ENCODE data around the gene SLC2A4.
A peak's percentile ranks its signal among the peaks of the same experiment; 100 is the strongest.

SLC2A4 gene

GRCh38 chr17:7314719-7315569 is 33.4 kb downstream of the SLC2A4 start, which contains the start of gene GPS2:
Gene GPS2, minus strand, starts transcription at chr17:7315360. Its CDS starts 308 bp downstream, at chr17:7315052.
- Mint-ChIP-seq H3K27me3 (no peaks in the 10 kb centered on the region), H3K4me3 (peak within 1 kb of the TSS; percentile 93), H3K9me3 (no peaks in the 10 kb centered on the region), H3K36me3 (ENCODE audit: low read depth) (peaks cover 69% of the 10 kb centered on the region), H3K4me1 (ENCODE audit: low read depth) (peaks cover 51% of the 10 kb centered on the region), H3K27ac (peak within 1 kb of the TSS; percentile 92)

GRCh38 chr17:7315570-7316235 is 34.2 kb downstream of the SLC2A4 start:
- Mint-ChIP-seq H3K4me1 (ENCODE audit: low read depth) (peaks cover 44% of the 10 kb centered on the region), H3K27me3 (no peaks in the 10 kb centered on the region), H3K4me3 (peak overlapping the region; percentile 93), H3K9me3 (no peaks in the 10 kb centered on the region), H3K36me3 (ENCODE audit: low read depth) (peaks cover 68% of the 10 kb centered on the region), H3K27ac (peak overlapping the region; percentile 81)

- no peak overlapping the region for H3K27ac Mint-ChIP-seq
- H3K9me3 Mint-ChIP-seq, result no peaks in the 10 kb centered on the region
- H3K4me1 Mint-ChIP-seq (ENCODE audit: low read depth), result peaks cover 30% of the 10 kb centered on the region
- no peaks in the 10 kb centered on the region for H3K27me3 Mint-ChIP-seq
- H3K4me3 Mint-ChIP-seq, result peak overlapping the region; percentile 15
- H3K36me3 Mint-ChIP-seq (ENCODE audit: low read depth), result peaks cover 66% of the 10 kb centered on the region
Observed at GRCh38 chr17:7317161-7317803, 35.8 kb downstream of the SLC2A4 start.

- Mint-ChIP-seq H3K36me3 (ENCODE audit: low read depth) (peaks cover 63% of the 10 kb centered on the region), H3K27me3 (no peaks in the 10 kb centered on the region), H3K9me3 (no peaks in the 10 kb centered on the region), H3K27ac (no peak overlapping the region), H3K4me1 (ENCODE audit: low read depth) (peaks cover 20% of the 10 kb centered on the region), H3K4me3 (no peak overlapping the region)
Observed at GRCh38 chr17:7318121-7318860, 36.8 kb downstream of the SLC2A4 start.

GRCh38 chr17:7321466-7321865 is 39.9 kb downstream of the SLC2A4 start:
- H3K27ac Mint-ChIP-seq, result no peak overlapping the region
- H3K4me1 Mint-ChIP-seq (ENCODE audit: low read depth), result peaks cover under 1% of the 10 kb centered on the region
- H3K4me3 Mint-ChIP-seq, result no peak overlapping the region
- no peaks in the 10 kb centered on the region for H3K9me3 Mint-ChIP-seq
- H3K27me3 Mint-ChIP-seq, result no peaks in the 10 kb centered on the region
- peaks cover 51% of the 10 kb centered on the region for H3K36me3 Mint-ChIP-seq (ENCODE audit: low read depth)

- Mint-ChIP-seq H3K4me3 (no peak overlapping the region), H3K27ac (no peak overlapping the region), H3K4me1 (ENCODE audit: low read depth) (peaks cover 3% of the 10 kb centered on the region), H3K27me3 (no peaks in the 10 kb centered on the region), H3K36me3 (ENCODE audit: low read depth) (peaks cover 45% of the 10 kb centered on the region), H3K9me3 (no peaks in the 10 kb centered on the region)
Observed at GRCh38 chr17:7322520-7323194, 41.1 kb downstream of the SLC2A4 start.

- Mint-ChIP-seq H3K27ac (no peak overlapping the region), H3K27me3 (no peaks in the 10 kb centered on the region), H3K36me3 (ENCODE audit: low read depth) (peaks cover 35% of the 10 kb centered on the region), H3K4me1 (ENCODE audit: low read depth) (peaks cover 16% of the 10 kb centered on the region), H3K4me3 (no peak overlapping the region), H3K9me3 (no peaks in the 10 kb centered on the region)
Observed at GRCh38 chr17:7323731-7324437, 42.4 kb downstream of the SLC2A4 start.

GRCh38 chr17:7324438-7324779 is 42.9 kb downstream of the SLC2A4 start:
- Mint-ChIP-seq H3K27me3 (no peaks in the 10 kb centered on the region), H3K4me3 (no peak overlapping the region), H3K9me3 (no peaks in the 10 kb centered on the region), H3K36me3 (ENCODE audit: low read depth) (peaks cover 33% of the 10 kb centered on the region), H3K27ac (no peak overlapping the region), H3K4me1 (ENCODE audit: low read depth) (peaks cover 16% of the 10 kb centered on the region)

GRCh38 chr17:7325031-7325528 is 43.6 kb downstream of the SLC2A4 start:
- H3K4me3 Mint-ChIP-seq, result no peak overlapping the region
- H3K36me3 Mint-ChIP-seq (ENCODE audit: low read depth), result peaks cover 33% of the 10 kb centered on the region
- no peaks in the 10 kb centered on the region for H3K9me3 Mint-ChIP-seq
- peaks cover 21% of the 10 kb centered on the region for H3K4me1 Mint-ChIP-seq (ENCODE audit: low read depth)
- no peaks in the 10 kb centered on the region for H3K27me3 Mint-ChIP-seq
- H3K27ac Mint-ChIP-seq, result no peak overlapping the region

- H3K27me3 Mint-ChIP-seq, result no peaks in the 10 kb centered on the region
- H3K4me3 Mint-ChIP-seq, result no peak overlapping the region
- H3K9me3 Mint-ChIP-seq, result no peaks in the 10 kb centered on the region
- peaks cover 23% of the 10 kb centered on the region for H3K36me3 Mint-ChIP-seq (ENCODE audit: low read depth)
- H3K4me1 Mint-ChIP-seq (ENCODE audit: low read depth), result peaks cover 27% of the 10 kb centered on the region
- H3K27ac Mint-ChIP-seq, result no peak overlapping the region
Observed at GRCh38 chr17:7326186-7326585, 44.7 kb downstream of the SLC2A4 start.

- Mint-ChIP-seq H3K4me3 (no peak overlapping the region), H3K27me3 (no peaks in the 10 kb centered on the region), H3K27ac (no peak overlapping the region), H3K36me3 (ENCODE audit: low read depth) (peaks cover 14% of the 10 kb centered on the region), H3K4me1 (ENCODE audit: low read depth) (peaks cover 27% of the 10 kb centered on the region), H3K9me3 (no peaks in the 10 kb centered on the region)
Observed at GRCh38 chr17:7327056-7327455, 45.5 kb downstream of the SLC2A4 start.

- Mint-ChIP-seq H3K27me3 (no peaks in the 10 kb centered on the region), H3K36me3 (ENCODE audit: low read depth) (peaks cover 11% of the 10 kb centered on the region), H3K27ac (peak overlapping the region; percentile 96), H3K4me3 (peak overlapping the region; percentile 92), H3K9me3 (no peaks in the 10 kb centered on the region), H3K4me1 (ENCODE audit: low read depth) (peaks cover 31% of the 10 kb centered on the region)
Observed at GRCh38 chr17:7327501-7327900, 46.0 kb downstream of the SLC2A4 start.

- peak overlapping the region; percentile 96 for H3K27ac Mint-ChIP-seq
- no peaks in the 10 kb centered on the region for H3K27me3 Mint-ChIP-seq
- peak overlapping the region; percentile 92 for H3K4me3 Mint-ChIP-seq
- peaks cover 6% of the 10 kb centered on the region for H3K36me3 Mint-ChIP-seq (ENCODE audit: low read depth)
- H3K9me3 Mint-ChIP-seq, result no peaks in the 10 kb centered on the region
- H3K4me1 Mint-ChIP-seq (ENCODE audit: low read depth), result peaks cover 35% of the 10 kb centered on the region
Observed at GRCh38 chr17:7328009-7328408, 46.5 kb downstream of the SLC2A4 start.
